Hepatocyte (in vitro differentiated cells): Measurements from ENCODE around the gene PAK5.

Source experiments
- CTCF ChIP-seq: fragments of 200-600 bp; sonication (generic); IDR thresholded peaks from 2 replicates; pipeline ENCODE4 v1.5.1; 2016; ENCODE audit warnings: antibody characterized with exemption, mild to moderate bottlenecking; ENCODE audit not compliant: poor library complexity
- EZH2 ChIP-seq: fragments of 200-600 bp; sonication (generic); IDR thresholded peaks from 2 replicates; pipeline ENCODE4 v1.6.1; 2016; ENCODE audit warnings: antibody characterized with exemption, mild to moderate bottlenecking, borderline replicate concordance
- EZH2phosphoT487 ChIP-seq: fragments of 200-600 bp; sonication (generic); IDR thresholded peaks from one replicate; pipeline ENCODE4 v1.6.1; 2018; ENCODE audit warnings: antibody characterized with exemption, mild to moderate bottlenecking, low read depth, moderate library complexity; ENCODE audit not compliant: unreplicated experiment, severe bottlenecking

DNA sequence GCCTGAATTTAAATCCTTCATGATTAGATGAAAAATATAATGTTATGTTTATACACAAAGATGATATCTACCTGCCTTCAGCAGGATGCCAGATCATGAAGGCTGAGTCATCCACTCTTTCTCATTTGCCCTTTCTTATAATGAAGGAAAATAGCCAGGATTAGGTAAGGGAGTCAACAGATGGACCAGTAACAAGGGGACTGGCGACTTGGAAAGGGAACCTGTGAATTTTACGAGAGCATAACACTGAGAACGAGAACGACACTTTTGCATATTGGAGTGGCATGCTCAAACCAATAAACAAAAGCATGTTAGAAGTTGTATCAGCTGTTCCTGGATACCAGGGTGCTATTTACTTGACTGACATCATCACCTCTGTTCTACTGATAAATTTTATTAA, 170.5 kb downstream of the PAK5 start:
- TF ChIP-seq CTCF, result no peak
- no peak for TF ChIP-seq EZH2
- TF ChIP-seq EZH2phosphoT487, result no peak
